Measurements from ENCODE around the gene CCNI.

DNA sequence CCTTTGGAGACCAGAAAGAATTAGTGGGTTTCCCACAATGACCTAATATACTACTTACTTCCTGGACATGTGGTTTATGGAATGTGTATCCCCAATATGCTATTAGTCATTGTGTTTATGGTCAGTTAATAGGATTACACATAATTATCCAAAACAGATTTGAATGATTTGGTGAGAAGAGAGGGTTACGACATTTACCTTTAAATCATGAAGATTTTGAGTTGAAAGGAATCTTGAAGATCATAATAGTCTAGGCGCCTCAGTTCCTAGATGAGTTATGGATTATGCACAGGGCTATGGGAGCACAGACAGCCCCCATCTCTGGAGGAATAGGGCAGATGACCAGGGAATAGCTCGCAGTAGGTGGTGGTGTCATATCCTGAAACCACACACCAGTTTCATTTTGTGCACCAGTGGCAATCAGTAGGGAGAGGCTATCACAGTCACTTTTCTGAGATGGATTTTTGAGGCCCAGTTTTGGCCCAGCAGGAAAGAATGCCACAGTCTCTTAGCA, 64.9 kb downstream of the CCNI start:
- TF ChIP-seq, protein P1, sequence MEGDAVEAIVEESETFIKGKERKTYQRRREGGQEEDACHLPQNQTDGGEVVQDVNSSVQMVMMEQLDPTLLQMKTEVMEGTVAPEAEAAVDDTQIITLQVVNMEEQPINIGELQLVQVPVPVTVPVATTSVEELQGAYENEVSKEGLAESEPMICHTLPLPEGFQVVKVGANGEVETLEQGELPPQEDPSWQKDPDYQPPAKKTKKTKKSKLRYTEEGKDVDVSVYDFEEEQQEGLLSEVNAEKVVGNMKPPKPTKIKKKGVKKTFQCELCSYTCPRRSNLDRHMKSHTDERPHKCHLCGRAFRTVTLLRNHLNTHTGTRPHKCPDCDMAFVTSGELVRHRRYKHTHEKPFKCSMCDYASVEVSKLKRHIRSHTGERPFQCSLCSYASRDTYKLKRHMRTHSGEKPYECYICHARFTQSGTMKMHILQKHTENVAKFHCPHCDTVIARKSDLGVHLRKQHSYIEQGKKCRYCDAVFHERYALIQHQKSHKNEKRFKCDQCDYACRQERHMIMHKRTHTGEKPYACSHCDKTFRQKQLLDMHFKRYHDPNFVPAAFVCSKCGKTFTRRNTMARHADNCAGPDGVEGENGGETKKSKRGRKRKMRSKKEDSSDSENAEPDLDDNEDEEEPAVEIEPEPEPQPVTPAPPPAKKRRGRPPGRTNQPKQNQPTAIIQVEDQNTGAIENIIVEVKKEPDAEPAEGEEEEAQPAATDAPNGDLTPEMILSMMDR (IDR thresholded peaks at IDR 0.05) = no peak
- TF ChIP-seq POLR2A (IDR thresholded peaks at IDR 0.05) = no peak
